HepG2 (cell line): ENCODE results near the gene ERMARD. TPM values are rescaled to one million over a fixed set of nuclear protein-coding genes. Genes with fewer than 3 reads are reported as not detected.

ENCODE experiments used
- HIC2 ChIP-seq: sonication (generic); formaldehyde crosslinking; IDR thresholded peaks from 2 replicates; pipeline ENCODE4 v1.9.0; 2022; ENCODE audit warnings: low read depth, missing genetic modification reagents
- JUN ChIP-seq: sonication (generic); formaldehyde crosslinking; IDR thresholded peaks from 2 replicates; pipeline ENCODE4 v1.4.0; 2020; ENCODE audit warnings: mild to moderate bottlenecking, missing genetic modification reagents
- JUND ChIP-seq: sonication (generic); formaldehyde crosslinking; IDR thresholded peaks from 2 replicates; pipeline ENCODE4 v1.8.0; 2022; ENCODE audit warnings: mild to moderate bottlenecking, missing genetic modification reagents
- MAZ ChIP-seq, 2 experiments: sonication (generic) in 1 of 2; formaldehyde crosslinking in 1 of 2; IDR thresholded peaks; 2 replicates each; pipeline versions ENCODE4 v1.5.0 to v1.6.1; 2012 to 2020; ENCODE audit warnings: low read depth in 2 of 2, mild to moderate bottlenecking in 2 of 2, borderline replicate concordance in 1 of 2, improper control_type of control experiment in 1 of 2, low read length in 1 of 2, missing genetic modification reagents in 1 of 2, moderate library complexity in 1 of 2
- MXD3 ChIP-seq: IDR thresholded peaks from 2 replicates; pipeline ENCODE4 v1.6.1; 2016; ENCODE audit warnings: mild to moderate bottlenecking, missing biosample characterization, missing genetic modification reagents
- ZNF350 ChIP-seq: sonication (generic); formaldehyde crosslinking; IDR thresholded peaks from 2 replicates; pipeline ENCODE4 v1.4.0; 2020; ENCODE audit warnings: mild to moderate bottlenecking, low read depth, missing genetic modification reagents, borderline replicate concordance
- ZNF512B ChIP-seq: sonication (generic); formaldehyde crosslinking; IDR thresholded peaks from 2 replicates; pipeline ENCODE4 v1.5.1; 2020; ENCODE audit warnings: missing genetic modification reagents, mild to moderate bottlenecking, borderline replicate concordance
- ZSCAN31 ChIP-seq: sonication (generic); formaldehyde crosslinking; IDR thresholded peaks from 2 replicates; pipeline ENCODE4 v1.5.0; 2020; ENCODE audit warnings: low read depth, mild to moderate bottlenecking, missing genetic modification reagents
- polyA plus RNA-seq, 8 experiments: library from polyadenylated mRNA; depleted of rRNA in 3 of 8; stranded (reverse) in 7 of 8; unstranded in 1 of 8; fragments of >200 nt; fragmentation: Illumina TruSeq in 4 of 8; extraction: Trizol in 4 of 8; gene quantifications; 2 replicates each; pipeline versions ENCODE4 v1.2.1 to v1.2.3, GENCODE V29; 2011 to 2016; ENCODE audit warnings: low read depth in 4 of 8, missing spikeins in 1 of 8, mixed read lengths in 1 of 8; ENCODE audit not compliant: insufficient read depth in 1 of 8
- total RNA-seq, 5 experiments: library from RNA; depleted of rRNA; stranded (reverse); fragments of >200 nt; fragmentation: Illumina TruSeq; extraction: Trizol; gene quantifications; 2 replicates each; pipeline ENCODE4 v1.2.3, GENCODE V29; 2016; ENCODE audit warnings: low read depth in 1 of 5
- TF ChIP-seq, protein P1 (sequence below): sonication (generic); formaldehyde crosslinking; IDR thresholded peaks from 2 replicates; pipeline ENCODE4 v1.4.0; 2020; ENCODE audit warnings: missing genetic modification reagents
- TF ChIP-seq, protein P2 (sequence below): IDR thresholded peaks from 2 replicates; pipeline ENCODE4 v1.6.1; 2016; ENCODE audit warnings: low read depth, borderline replicate concordance
- TF ChIP-seq, protein P3 (sequence below): sonication (generic); formaldehyde crosslinking; IDR thresholded peaks from 2 replicates; pipeline ENCODE4 v1.4.0; 2020; ENCODE audit warnings: missing genetic modification reagents, borderline replicate concordance

ERMARD gene
- total and polyA plus RNA-seq, 2 of the 13 experiments (the other 11 are each of a cell fraction or from before 2014, with no cell fraction given): 8.8 to 10.7 TPM

GRCh38 chr6:169725125-169726048, 26.0 kb upstream of the ERMARD start (continued):
- TF ChIP-seq MXD3 (0 out of 2 replicates have a peak, but pooled peaks have one; percentile 71), JUN (CRISPR knock-in tag) (no peak), ZNF350 (CRISPR knock-in tag) (peak; percentile 80), ZNF512B (CRISPR knock-in tag) (no peak), JUND (peak; percentile 70; the same call in 1 of the 2 replicates), MAZ (IDR thresholded peaks at IDR 0.05; ENCODE audit: borderline replicate concordance, low read depth, low read length) (no peak; the same call in 1 of the 2 replicates), MAZ (CRISPR knock-in tag; IDR thresholded peaks at IDR 0.05; ENCODE audit: low read depth) (0 out of 2 replicates have a peak, but pooled peaks have one; percentile 10), ZSCAN31 (peak; percentile 17; the same call in 1 of the 2 replicates), HIC2 (CRISPR knock-in tag) (no peak; the same call in none of the 2 replicates)
- TF ChIP-seq, protein P1, sequence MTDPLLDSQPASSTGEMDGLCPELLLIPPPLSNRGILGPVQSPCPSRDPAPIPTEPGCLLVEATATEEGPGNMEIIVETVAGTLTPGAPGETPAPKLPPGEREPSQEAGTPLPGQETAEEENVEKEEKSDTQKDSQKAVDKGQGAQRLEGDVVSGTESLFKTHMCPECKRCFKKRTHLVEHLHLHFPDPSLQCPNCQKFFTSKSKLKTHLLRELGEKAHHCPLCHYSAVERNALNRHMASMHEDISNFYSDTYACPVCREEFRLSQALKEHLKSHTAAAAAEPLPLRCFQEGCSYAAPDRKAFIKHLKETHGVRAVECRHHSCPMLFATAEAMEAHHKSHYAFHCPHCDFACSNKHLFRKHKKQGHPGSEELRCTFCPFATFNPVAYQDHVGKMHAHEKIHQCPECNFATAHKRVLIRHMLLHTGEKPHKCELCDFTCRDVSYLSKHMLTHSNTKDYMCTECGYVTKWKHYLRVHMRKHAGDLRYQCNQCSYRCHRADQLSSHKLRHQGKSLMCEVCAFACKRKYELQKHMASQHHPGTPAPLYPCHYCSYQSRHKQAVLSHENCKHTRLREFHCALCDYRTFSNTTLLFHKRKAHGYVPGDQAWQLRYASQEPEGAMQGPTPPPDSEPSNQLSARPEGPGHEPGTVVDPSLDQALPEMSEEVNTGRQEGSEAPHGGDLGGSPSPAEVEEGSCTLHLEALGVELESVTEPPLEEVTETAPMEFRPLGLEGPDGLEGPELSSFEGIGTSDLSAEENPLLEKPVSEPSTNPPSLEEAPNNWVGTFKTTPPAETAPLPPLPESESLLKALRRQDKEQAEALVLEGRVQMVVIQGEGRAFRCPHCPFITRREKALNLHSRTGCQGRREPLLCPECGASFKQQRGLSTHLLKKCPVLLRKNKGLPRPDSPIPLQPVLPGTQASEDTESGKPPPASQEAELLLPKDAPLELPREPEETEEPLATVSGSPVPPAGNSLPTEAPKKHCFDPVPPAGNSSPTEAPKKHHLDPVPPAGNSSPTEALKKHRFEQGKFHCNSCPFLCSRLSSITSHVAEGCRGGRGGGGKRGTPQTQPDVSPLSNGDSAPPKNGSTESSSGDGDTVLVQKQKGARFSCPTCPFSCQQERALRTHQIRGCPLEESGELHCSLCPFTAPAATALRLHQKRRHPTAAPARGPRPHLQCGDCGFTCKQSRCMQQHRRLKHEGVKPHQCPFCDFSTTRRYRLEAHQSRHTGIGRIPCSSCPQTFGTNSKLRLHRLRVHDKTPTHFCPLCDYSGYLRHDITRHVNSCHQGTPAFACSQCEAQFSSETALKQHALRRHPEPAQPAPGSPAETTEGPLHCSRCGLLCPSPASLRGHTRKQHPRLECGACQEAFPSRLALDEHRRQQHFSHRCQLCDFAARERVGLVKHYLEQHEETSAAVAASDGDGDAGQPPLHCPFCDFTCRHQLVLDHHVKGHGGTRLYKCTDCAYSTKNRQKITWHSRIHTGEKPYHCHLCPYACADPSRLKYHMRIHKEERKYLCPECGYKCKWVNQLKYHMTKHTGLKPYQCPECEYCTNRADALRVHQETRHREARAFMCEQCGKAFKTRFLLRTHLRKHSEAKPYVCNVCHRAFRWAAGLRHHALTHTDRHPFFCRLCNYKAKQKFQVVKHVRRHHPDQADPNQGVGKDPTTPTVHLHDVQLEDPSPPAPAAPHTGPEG: peak; percentile 21; the same call in 1 of the 2 replicates
- TF ChIP-seq, protein P2, sequence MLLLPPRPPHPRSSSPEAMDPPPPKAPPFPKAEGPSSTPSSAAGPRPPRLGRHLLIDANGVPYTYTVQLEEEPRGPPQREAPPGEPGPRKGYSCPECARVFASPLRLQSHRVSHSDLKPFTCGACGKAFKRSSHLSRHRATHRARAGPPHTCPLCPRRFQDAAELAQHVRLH (CRISPR knock-in tag): no peak; the same call in 1 of the 2 replicates
- TF ChIP-seq, protein P3, sequence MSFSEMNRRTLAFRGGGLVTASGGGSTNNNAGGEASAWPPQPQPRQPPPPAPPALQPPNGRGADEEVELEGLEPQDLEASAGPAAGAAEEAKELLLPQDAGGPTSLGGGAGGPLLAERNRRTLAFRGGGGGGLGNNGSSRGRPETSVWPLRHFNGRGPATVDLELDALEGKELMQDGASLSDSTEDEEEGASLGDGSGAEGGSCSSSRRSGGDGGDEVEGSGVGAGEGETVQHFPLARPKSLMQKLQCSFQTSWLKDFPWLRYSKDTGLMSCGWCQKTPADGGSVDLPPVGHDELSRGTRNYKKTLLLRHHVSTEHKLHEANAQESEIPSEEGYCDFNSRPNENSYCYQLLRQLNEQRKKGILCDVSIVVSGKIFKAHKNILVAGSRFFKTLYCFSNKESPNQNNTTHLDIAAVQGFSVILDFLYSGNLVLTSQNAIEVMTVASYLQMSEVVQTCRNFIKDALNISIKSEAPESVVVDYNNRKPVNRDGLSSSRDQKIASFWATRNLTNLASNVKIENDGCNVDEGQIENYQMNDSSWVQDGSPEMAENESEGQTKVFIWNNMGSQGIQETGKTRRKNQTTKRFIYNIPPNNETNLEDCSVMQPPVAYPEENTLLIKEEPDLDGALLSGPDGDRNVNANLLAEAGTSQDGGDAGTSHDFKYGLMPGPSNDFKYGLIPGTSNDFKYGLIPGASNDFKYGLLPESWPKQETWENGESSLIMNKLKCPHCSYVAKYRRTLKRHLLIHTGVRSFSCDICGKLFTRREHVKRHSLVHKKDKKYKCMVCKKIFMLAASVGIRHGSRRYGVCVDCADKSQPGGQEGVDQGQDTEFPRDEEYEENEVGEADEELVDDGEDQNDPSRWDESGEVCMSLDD (CRISPR knock-in tag): no peak
